ENCODE data around the gene LGR4. TPM values are rescaled to one million over a fixed set of nuclear protein-coding genes. Genes with fewer than 3 reads are reported as not detected.
A peak's percentile ranks its signal among the peaks of the same experiment; 100 is the strongest.

Gene LGR4
- total RNA-seq, 1 experiment from 2014 or later: 37.1 TPM

DNA sequence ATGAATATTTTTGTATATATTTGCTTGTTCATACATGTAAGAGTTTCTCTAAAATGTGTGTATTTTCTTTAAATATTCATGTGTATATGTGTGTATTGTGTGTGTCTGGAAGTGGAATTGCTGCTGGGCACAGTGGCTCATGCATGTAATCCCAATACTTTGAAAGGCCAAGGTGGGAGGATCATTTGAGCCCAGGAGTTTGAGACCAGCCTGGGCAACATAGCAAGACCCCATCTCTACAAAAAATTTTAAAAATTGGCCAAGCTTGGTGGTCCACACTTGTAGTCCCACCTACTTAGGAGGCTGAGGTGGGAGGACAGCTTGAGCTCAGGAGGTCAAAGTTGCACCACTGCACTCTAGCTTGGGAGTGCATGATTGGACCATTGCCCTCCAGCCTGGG is 4.7 kb upstream of the LGR4 start:
- POLR2A ChIA-PET: no interaction called here
- no TSS peak for BruUV-seq (replicated peaks)
- CTCF ChIA-PET: interaction anchor here (0.7 kb wide), 1 partner anchor 103 kb away, joined by 6 read pairs; no protein-coding TSS in a partner anchor

GRCh38 chr11:27475622-27476021 is 3.0 kb upstream of the LGR4 start:
- no peaks in the 10 kb centered on the region for H3K9me3 Mint-ChIP-seq (ENCODE audit: unreplicated experiment)
- H3K4me3 Mint-ChIP-seq (ENCODE audit: unreplicated experiment): no peak overlapping the region
- no peaks in the 10 kb centered on the region for H3K27me3 Mint-ChIP-seq (ENCODE audit: insufficient read depth, unreplicated experiment)
- ChIA-PET CTCF (no interaction called here), POLR2A (no interaction called here)
- H3K9me3 ChIP-seq: no peaks in the 10 kb centered on the region
- H3K27ac Mint-ChIP-seq (ENCODE audit: unreplicated experiment): no peak overlapping the region
- H3K4me1 Mint-ChIP-seq (ENCODE audit: low read depth, unreplicated experiment): no peaks in the 10 kb centered on the region
- no peaks in the 10 kb centered on the region for H3K27me3 ChIP-seq (replicated peaks; ENCODE audit: control insufficient read depth, insufficient read depth, low read length)
- H3K36me3 ChIP-seq (ENCODE audit: control insufficient read depth, insufficient read depth, low read length): no peaks in the 10 kb centered on the region
- H3K4me3 ChIP-seq (ENCODE audit: low read depth, low read length): no peak overlapping the region
- no peak for DNase-seq
- BruUV-seq (replicated peaks): no TSS peak
- H3K4me1 ChIP-seq: peaks cover 7% of the 10 kb centered on the region; the same call in 1 of the 2 replicates
- TF ChIP-seq CTCF (IDR thresholded peaks at IDR 0.05; ENCODE audit: insufficient read depth in 1 of 2, low read depth in 1 of 2, low read length in 1 of 2, severe bottlenecking in 1 of 2, unreplicated experiment in 1 of 2): no peak
- peaks cover 7% of the 10 kb centered on the region for H3K36me3 Mint-ChIP-seq (ENCODE audit: insufficient read depth, unreplicated experiment)
- intact Hi-C loops (cut with micrococcal nuclease; ENCODE audit: unreplicated experiment): no loop called here

More for the DNA sequence above, 4.7 kb upstream of the LGR4 start:
- Histone ChIP-seq H3K27me3 (replicated peaks; ENCODE audit: control insufficient read depth, insufficient read depth, low read length) (no peaks in the 10 kb centered on the region), H3K36me3 (ENCODE audit: control insufficient read depth, insufficient read depth, low read length) (no peaks in the 10 kb centered on the region), H3K9me3 (no peaks in the 10 kb centered on the region), H3K4me3 (ENCODE audit: low read depth, low read length) (no peak overlapping the region), H3K4me1 (peaks cover 7% of the 10 kb centered on the region; the same call in 1 of the 2 replicates)
- no peak overlapping the region for H3K4me3 Mint-ChIP-seq (ENCODE audit: unreplicated experiment)
- intact Hi-C loops (cut with micrococcal nuclease; ENCODE audit: unreplicated experiment): no loop called here
- no peak for DNase-seq
- H3K36me3 Mint-ChIP-seq (ENCODE audit: insufficient read depth, unreplicated experiment): peaks cover 7% of the 10 kb centered on the region
- no peaks in the 10 kb centered on the region for H3K4me1 Mint-ChIP-seq (ENCODE audit: low read depth, unreplicated experiment)
- no peak overlapping the region for H3K27ac Mint-ChIP-seq (ENCODE audit: unreplicated experiment)
- no peak for TF ChIP-seq CTCF (IDR thresholded peaks at IDR 0.05; ENCODE audit: insufficient read depth in 1 of 2, low read depth in 1 of 2, low read length in 1 of 2, severe bottlenecking in 1 of 2, unreplicated experiment in 1 of 2)
- H3K9me3 Mint-ChIP-seq (ENCODE audit: unreplicated experiment): no peaks in the 10 kb centered on the region
- no peaks in the 10 kb centered on the region for H3K27me3 Mint-ChIP-seq (ENCODE audit: insufficient read depth, unreplicated experiment)

DNA sequence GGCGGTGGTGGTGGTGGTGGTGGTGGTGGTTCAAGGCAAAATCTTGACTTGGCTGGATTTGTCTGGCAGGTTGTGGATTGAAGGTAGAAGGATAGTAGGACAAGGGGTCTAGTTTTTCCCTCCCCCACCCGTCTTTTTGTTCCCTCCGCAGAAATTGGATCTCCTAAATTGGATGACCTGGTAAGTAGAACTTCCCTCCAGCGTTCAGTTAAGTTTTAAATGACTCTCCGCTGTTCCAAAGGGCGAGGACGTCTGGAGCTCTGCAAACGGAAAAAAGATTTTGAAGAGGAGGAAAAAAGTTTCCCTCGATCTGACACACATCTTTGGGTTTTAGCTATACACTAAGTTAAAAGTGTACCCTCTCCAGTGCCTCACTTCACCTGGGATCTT is 422 bp upstream of the LGR4 start:
- Histone ChIP-seq H3K27me3 (replicated peaks; ENCODE audit: control insufficient read depth, insufficient read depth, low read length) (no peaks in the 10 kb centered on the region), H3K4me1 (peaks cover 26% of the 10 kb centered on the region), H3K36me3 (ENCODE audit: control insufficient read depth, insufficient read depth, low read length) (no peaks in the 10 kb centered on the region; the same call in 1 of the 2 replicates), H3K9me3 (no peaks in the 10 kb centered on the region), H3K4me3 (ENCODE audit: low read depth, low read length) (peak overlapping the region; percentile 67)
- H3K4me1 Mint-ChIP-seq (ENCODE audit: low read depth, unreplicated experiment): peaks cover 6% of the 10 kb centered on the region
- POLR2A ChIA-PET: interaction anchor here (0.6 to 1.5 kb wide), 14 partner anchors 9 to 409 kb away, joined by 3 to 17 read pairs (median 4); partner anchors contain the start of gene CCDC34
- H3K4me3 Mint-ChIP-seq (ENCODE audit: unreplicated experiment): peak overlapping the region; percentile 87
- peak overlapping the region; percentile 88 for H3K27ac Mint-ChIP-seq (ENCODE audit: unreplicated experiment)
- intact Hi-C loops (cut with micrococcal nuclease; ENCODE audit: unreplicated experiment): loop anchor here (5.0 kb wide), 4 partner anchors 161 to 301 kb away; no protein-coding TSS in a partner anchor
- CTCF ChIA-PET: interaction anchor here (0.6 to 1.5 kb wide), 15 partner anchors 13 to 289 kb away, joined by 3 to 15 read pairs (median 7); no protein-coding TSS in a partner anchor
- no peaks in the 10 kb centered on the region for H3K27me3 Mint-ChIP-seq (ENCODE audit: insufficient read depth, unreplicated experiment)
- no peaks in the 10 kb centered on the region for H3K9me3 Mint-ChIP-seq (ENCODE audit: unreplicated experiment)
- no peak for DNase-seq
- TF ChIP-seq CTCF (IDR thresholded peaks at IDR 0.05; ENCODE audit: insufficient read depth in 1 of 2, low read depth in 1 of 2, low read length in 1 of 2, severe bottlenecking in 1 of 2, unreplicated experiment in 1 of 2): no peak
- TSS peak; percentile 30 for BruUV-seq (replicated peaks)
- H3K36me3 Mint-ChIP-seq (ENCODE audit: insufficient read depth, unreplicated experiment): peaks cover 7% of the 10 kb centered on the region
